ENCODE results near the gene FAM131B. TPM values are rescaled to one million over a fixed set of nuclear protein-coding genes. Genes with fewer than 3 reads are reported as not detected.

The FAM131B gene
- total and polyA plus RNA-seq, 9 of the 15 experiments (the other 6 are each of a cell fraction or from before 2014, with no cell fraction given) = 0.03 to 0.04 TPM; not detected in 7

DNA sequence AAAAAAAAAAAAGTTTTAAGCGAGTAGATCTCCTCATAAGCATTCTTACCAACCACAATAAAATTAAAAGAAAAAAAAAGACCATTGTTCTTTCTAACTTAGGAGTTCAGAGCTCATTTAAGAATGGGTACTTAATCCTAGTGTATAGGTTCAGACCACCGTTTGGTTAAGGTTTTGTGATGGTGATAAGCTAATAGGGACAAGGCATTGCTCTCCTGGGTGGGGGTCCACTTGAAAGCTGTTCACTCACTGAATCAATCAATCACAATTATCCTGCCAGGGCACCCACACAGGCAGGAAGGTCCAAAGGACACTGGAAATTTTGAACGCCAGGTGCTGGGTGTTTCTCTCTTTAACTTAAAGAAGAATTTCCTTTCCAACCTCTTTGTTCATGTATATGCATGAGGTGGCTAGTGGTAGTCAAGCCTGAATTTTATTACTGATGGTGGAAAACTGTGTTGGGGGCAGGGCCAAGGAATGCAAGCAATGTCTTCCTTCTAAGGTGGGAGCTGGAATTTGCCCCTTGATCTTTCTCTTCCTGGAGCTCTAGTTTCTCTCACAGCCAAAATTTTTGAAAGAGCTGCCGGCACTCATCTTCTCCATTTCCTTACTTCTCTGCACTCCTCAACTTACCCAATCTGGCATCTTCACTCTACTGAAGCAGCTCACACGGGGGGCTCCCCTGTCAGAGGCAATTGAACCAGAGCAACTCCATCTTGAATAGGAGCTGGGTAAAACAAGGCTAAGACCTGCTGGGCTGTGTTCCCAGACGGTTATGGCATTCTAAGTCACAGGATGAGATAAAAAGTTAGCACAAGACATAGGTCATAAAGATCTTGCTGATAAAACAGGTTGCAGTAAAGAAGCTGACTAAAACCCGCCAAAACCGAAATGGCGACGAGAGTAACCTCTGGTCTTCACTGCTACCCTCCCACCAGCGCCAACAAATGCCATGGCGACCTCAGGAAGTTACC lies 7.5 kb upstream of the FAM131B start (continued):
- TF ChIP-seq CBX1 (IDR thresholded peaks at IDR 0.05; ENCODE audit: low read depth) = no peak
- TF ChIP-seq HLTF (IDR thresholded peaks at IDR 0.05) = no peak
- peak; percentile 99 for TF ChIP-seq ZNF175 (CRISPR knock-in tag; IDR thresholded peaks at IDR 0.05; ENCODE audit: low read depth)
- TF ChIP-seq ZNF12 (CRISPR knock-in tag; IDR thresholded peaks at IDR 0.05) = no peak
- peak; percentile 43; the same call in 1 of the 2 replicates for TF ChIP-seq ESRRB (CRISPR knock-in tag; IDR thresholded peaks at IDR 0.05; ENCODE audit: borderline replicate concordance)
- TF ChIP-seq E2F3 (CRISPR knock-in tag; IDR thresholded peaks at IDR 0.05) = peak; percentile 98
- TF ChIP-seq NR2C2 (CRISPR knock-in tag; IDR thresholded peaks at IDR 0.05) = no peak
- TF ChIP-seq NR2C2 (tag; IDR thresholded peaks at IDR 0.05) = peak; percentile 80
- TF ChIP-seq ZSCAN32 (CRISPR knock-in tag; IDR thresholded peaks at IDR 0.05) = peak; percentile 60; the same call in 1 of the 2 replicates
- no peak for TF ChIP-seq CBX8 (IDR thresholded peaks at IDR 0.05; ENCODE audit: borderline replicate concordance, extremely low read depth, low read depth, low read length, poor library complexity, severe bottlenecking)
- TF ChIP-seq TRIM28 (IDR thresholded peaks at IDR 0.05) = no peak
- peak; percentile 52; the same call in 1 of the 2 replicates for TF ChIP-seq ZNF57 (CRISPR knock-in tag; IDR thresholded peaks at IDR 0.05)
- peak; percentile 86; the same call in 1 of the 2 replicates for TF ChIP-seq HMG20A (CRISPR knock-in tag; conservative IDR thresholded peaks at IDR 0.05)
- TF ChIP-seq BRF1 (IDR thresholded peaks at IDR 0.05; ENCODE audit: borderline replicate concordance, extremely low read depth, insufficient read length) = no peak
- TF ChIP-seq KAT7 (CRISPR knock-in tag; IDR thresholded peaks at IDR 0.05; ENCODE audit: borderline replicate concordance) = no peak
- peak; percentile 99 for TF ChIP-seq ZNF41 (CRISPR knock-in tag; conservative IDR thresholded peaks at IDR 0.05)
- no peak for TF ChIP-seq ZBTB33 (CRISPR knock-in tag; IDR thresholded peaks at IDR 0.05)
- peak; percentile 99 for TF ChIP-seq NR4A1 (CRISPR knock-in tag; IDR thresholded peaks at IDR 0.05)
- peak; percentile 98 for TF ChIP-seq NR4A1 (tag; IDR thresholded peaks at IDR 0.05)
- no peak for TF ChIP-seq ZNF398 (CRISPR knock-in tag; IDR thresholded peaks at IDR 0.05)
- TF ChIP-seq FUS (optimal IDR thresholded peaks at IDR 0.05; ENCODE audit: low read depth, low read length) = no peak
- peak; percentile 99 for TF ChIP-seq ZNF165 (CRISPR knock-in tag; IDR thresholded peaks at IDR 0.05; ENCODE audit: borderline replicate concordance)
- TF ChIP-seq SMARCA5 (IDR thresholded peaks at IDR 0.05) = no peak
- TF ChIP-seq SAFB (IDR thresholded peaks at IDR 0.05; ENCODE audit: borderline replicate concordance, low read depth, low read length) = no peak
